AG09319 (cell line): Measurements from ENCODE around the gene EFCAB6.

Experiments used
- DNase-seq: peaks from one replicate; pipeline ENCODE4 v3.0.0-alpha.2; 2010; ENCODE audit warnings: low read depth; ENCODE audit errors: extremely low read depth
- CTCF ChIP-seq: IDR thresholded peaks from 2 replicates; pipeline ENCODE4 v1.5.1; 2011; ENCODE audit warnings: low read depth, mild to moderate bottlenecking, inconsistent platforms, low read length, moderate library complexity

Gene EFCAB6

DNA sequence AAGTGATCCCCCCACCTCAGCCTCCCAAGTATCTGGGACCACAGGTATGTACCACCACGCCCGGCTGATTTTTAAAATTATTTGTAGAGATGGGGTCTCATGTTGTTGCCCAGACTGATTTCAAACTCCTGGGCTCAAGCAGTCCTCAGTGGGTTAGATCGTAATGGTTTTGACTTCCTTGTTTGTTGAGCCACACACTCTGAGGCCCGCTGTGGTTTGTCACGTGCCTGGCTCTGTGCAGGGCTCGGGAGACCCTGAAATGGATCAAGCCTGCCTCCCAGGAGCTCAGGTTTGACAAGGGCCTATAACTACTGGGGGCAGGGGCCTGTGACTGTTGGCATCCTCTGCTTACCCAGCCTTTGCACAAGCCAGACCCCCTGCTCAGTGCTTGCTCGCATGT, 332.1 kb downstream of the EFCAB6 start:
- no peak for TF ChIP-seq CTCF

GRCh38 chr22:43479301-43479950, 332.7 kb downstream of the EFCAB6 start:
- DNase-seq, result no peak
- TF ChIP-seq CTCF, result no peak

More for the DNA sequence above, 332.1 kb downstream of the EFCAB6 start:
- DNase-seq, result no peak
